Loucy (cell line): ENCODE results near the gene HHATL.

Experiments used
- H2AFZ ChIP-seq: fragments of 200-600 bp; sonication (generic); 2 replicates; pipeline ENCODE4 v1.6.0; 2016; ENCODE audit warnings: antibody characterized with exemption, mild to moderate bottlenecking, low read length, moderate library complexity
- H3F3A ChIP-seq: fragments of 200-600 bp; 2 replicates; pipeline ENCODE4 v1.6.0; 2016; ENCODE audit warnings: antibody characterized with exemption, low read depth, mild to moderate bottlenecking
- H3K27me3 ChIP-seq: fragments of 200-600 bp; sonication (generic); 2 replicates; pipeline ENCODE4 v1.6.1; 2014; ENCODE audit warnings: low read length, mild to moderate bottlenecking; ENCODE audit not compliant: insufficient read depth, poor library complexity, severe bottlenecking
- H3K36me3 ChIP-seq: fragments of 200-600 bp; sonication (generic); 2 replicates; pipeline ENCODE4 v1.6.1; 2016; ENCODE audit warnings: low read length; ENCODE audit not compliant: insufficient read depth
- H3K4me1 ChIP-seq: fragments of 200-600 bp; sonication (generic); 2 replicates; pipeline ENCODE4 v1.5.1; 2014; ENCODE audit warnings: low read length, mild to moderate bottlenecking; ENCODE audit not compliant: insufficient read depth, poor library complexity, severe bottlenecking
- H3K4me2 ChIP-seq: fragments of 200-600 bp; sonication (generic); 2 replicates; pipeline ENCODE4 v1.6.0; 2014; ENCODE audit warnings: antibody characterized with exemption, low read length, low read depth, mild to moderate bottlenecking; ENCODE audit not compliant: poor library complexity, severe bottlenecking
- H3K4me3 ChIP-seq: fragments of 200-600 bp; sonication (generic); 2 replicates; pipeline ENCODE4 v1.5.1; 2014; ENCODE audit warnings: low read length, mild to moderate bottlenecking, mixed read lengths; ENCODE audit not compliant: poor library complexity, severe bottlenecking
- H3K79me2 ChIP-seq: fragments of 200-600 bp; sonication (generic); 2 replicates; pipeline ENCODE4 v1.6.1; 2014; ENCODE audit warnings: low read length; ENCODE audit not compliant: insufficient read depth
- H3K9ac ChIP-seq: fragments of 200-600 bp; sonication (generic); 2 replicates; pipeline ENCODE4 v1.6.0; 2014; ENCODE audit warnings: mild to moderate bottlenecking, low read depth, low read length, moderate library complexity; ENCODE audit not compliant: poor library complexity, severe bottlenecking
- H3K9me2 ChIP-seq: fragments of 200-600 bp; sonication (generic); replicated peaks from 2 replicates; pipeline ENCODE4 v1.6.1; 2016; ENCODE audit warnings: low read depth, low read length, mixed read lengths
- H3K9me3 ChIP-seq: fragments of 200-600 bp; sonication (generic); 2 replicates; pipeline ENCODE4 v1.6.1; 2014; ENCODE audit warnings: mild to moderate bottlenecking, antibody characterized with exemption, low read length, low read depth; ENCODE audit not compliant: insufficient read depth
- H4K20me1 ChIP-seq: fragments of 200-600 bp; sonication (generic); 2 replicates; pipeline ENCODE4 v1.6.0; 2014; ENCODE audit warnings: antibody characterized with exemption, low read length, mild to moderate bottlenecking; ENCODE audit not compliant: insufficient read depth, poor library complexity, severe bottlenecking
- EZH2phosphoT487 ChIP-seq: fragments of 200-600 bp; IDR thresholded peaks from 2 replicates; pipeline ENCODE4 v1.6.1; 2018; ENCODE audit warnings: antibody characterized with exemption, mild to moderate bottlenecking, moderate library complexity, borderline replicate concordance
- TF ChIP-seq, protein P1 (sequence below): fragments of 200-600 bp; sonication (generic); conservative IDR thresholded peaks from 2 replicates; pipeline ENCODE4 v1.5.1; 2014; ENCODE audit warnings: mild to moderate bottlenecking, antibody characterized with exemption, low read length

The HHATL gene

GRCh38 chr3:42683875-42684598 is 18.6 kb downstream of the HHATL start:
- Histone ChIP-seq H3K9me3 (no peaks in the 10 kb centered on the region), H3K9me2 (no peaks in the 10 kb centered on the region), H3K79me2 (no peaks in the 10 kb centered on the region), H3K4me3 (no peak overlapping the region), H3K9ac (no peak overlapping the region), H2AFZ (no peak overlapping the region), H4K20me1 (no peaks in the 10 kb centered on the region), H3K4me1 (no peaks in the 10 kb centered on the region), H3K4me2 (no peak overlapping the region), H3K27me3 (no peaks in the 10 kb centered on the region), H3F3A (no peaks in the 10 kb centered on the region), H3K36me3 (no peaks in the 10 kb centered on the region)
- no peak for TF ChIP-seq EZH2phosphoT487
- TF ChIP-seq, protein P1, sequence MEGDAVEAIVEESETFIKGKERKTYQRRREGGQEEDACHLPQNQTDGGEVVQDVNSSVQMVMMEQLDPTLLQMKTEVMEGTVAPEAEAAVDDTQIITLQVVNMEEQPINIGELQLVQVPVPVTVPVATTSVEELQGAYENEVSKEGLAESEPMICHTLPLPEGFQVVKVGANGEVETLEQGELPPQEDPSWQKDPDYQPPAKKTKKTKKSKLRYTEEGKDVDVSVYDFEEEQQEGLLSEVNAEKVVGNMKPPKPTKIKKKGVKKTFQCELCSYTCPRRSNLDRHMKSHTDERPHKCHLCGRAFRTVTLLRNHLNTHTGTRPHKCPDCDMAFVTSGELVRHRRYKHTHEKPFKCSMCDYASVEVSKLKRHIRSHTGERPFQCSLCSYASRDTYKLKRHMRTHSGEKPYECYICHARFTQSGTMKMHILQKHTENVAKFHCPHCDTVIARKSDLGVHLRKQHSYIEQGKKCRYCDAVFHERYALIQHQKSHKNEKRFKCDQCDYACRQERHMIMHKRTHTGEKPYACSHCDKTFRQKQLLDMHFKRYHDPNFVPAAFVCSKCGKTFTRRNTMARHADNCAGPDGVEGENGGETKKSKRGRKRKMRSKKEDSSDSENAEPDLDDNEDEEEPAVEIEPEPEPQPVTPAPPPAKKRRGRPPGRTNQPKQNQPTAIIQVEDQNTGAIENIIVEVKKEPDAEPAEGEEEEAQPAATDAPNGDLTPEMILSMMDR, result no peak

DNA sequence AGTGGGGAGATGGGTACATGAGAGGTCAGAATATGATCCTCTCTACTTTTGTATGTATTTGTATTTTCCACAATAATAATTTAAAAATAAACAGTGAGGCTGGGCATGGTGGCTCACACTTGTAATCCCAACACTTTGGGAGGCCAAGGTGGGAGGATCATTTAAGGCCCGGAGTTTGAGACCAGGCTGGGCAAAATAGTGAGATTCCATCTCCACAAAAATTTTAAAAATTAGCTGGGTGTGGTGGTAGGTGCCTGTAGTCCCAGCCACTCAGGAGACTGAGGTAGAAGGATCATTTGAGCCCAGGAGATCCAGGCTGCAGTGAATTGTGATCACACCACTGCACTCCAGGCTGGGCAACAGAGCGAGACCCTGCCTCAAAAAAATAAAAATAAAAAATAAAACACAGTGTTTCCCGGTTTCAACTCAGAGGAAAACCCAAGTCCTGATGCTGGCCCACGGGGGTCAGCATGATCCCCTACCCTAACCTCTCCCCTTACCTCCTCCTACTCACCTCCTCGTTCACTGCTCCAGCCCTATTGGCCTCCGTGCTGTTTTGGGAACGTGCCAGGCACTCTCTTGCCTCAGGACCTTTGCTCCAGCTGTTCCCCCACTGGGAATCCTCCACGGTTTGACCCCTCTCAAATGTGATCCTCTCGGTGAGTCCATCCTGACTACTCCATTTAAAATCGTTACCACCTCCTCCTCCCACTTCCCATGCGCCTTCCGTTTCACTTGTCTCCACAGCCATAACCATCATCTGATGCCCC is 20.1 kb downstream of the HHATL start:
- Histone ChIP-seq H3K9ac (no peak overlapping the region), H3K27me3 (no peaks in the 10 kb centered on the region), H3F3A (no peaks in the 10 kb centered on the region), H3K9me3 (no peaks in the 10 kb centered on the region), H3K4me3 (no peak overlapping the region), H3K36me3 (no peaks in the 10 kb centered on the region), H3K4me1 (no peaks in the 10 kb centered on the region), H2AFZ (no peak overlapping the region), H4K20me1 (no peaks in the 10 kb centered on the region), H3K4me2 (no peak overlapping the region), H3K9me2 (no peaks in the 10 kb centered on the region), H3K79me2 (no peaks in the 10 kb centered on the region)
- TF ChIP-seq EZH2phosphoT487, result no peak
- TF ChIP-seq, protein P1, result no peak

- H3K36me3 ChIP-seq, result no peaks in the 10 kb centered on the region
- H3K27me3 ChIP-seq, result no peaks in the 10 kb centered on the region
- H3K9ac ChIP-seq, result no peak overlapping the region
- H3K4me3 ChIP-seq, result no peak overlapping the region
- no peak overlapping the region for H3K4me2 ChIP-seq
- no peaks in the 10 kb centered on the region for H3F3A ChIP-seq
- H4K20me1 ChIP-seq, result no peaks in the 10 kb centered on the region
- no peaks in the 10 kb centered on the region for H3K9me2 ChIP-seq
- no peaks in the 10 kb centered on the region for H3K79me2 ChIP-seq
- H3K4me1 ChIP-seq, result no peaks in the 10 kb centered on the region
- no peaks in the 10 kb centered on the region for H3K9me3 ChIP-seq
- no peak for TF ChIP-seq EZH2phosphoT487
- TF ChIP-seq, protein P1, result no peak
- H2AFZ ChIP-seq, result no peak overlapping the region
Measured at GRCh38 chr3:42681361-42682038, 21.1 kb downstream of the HHATL start.
